DOHH2 (cell line): ENCODE measurements around the gene CDK5RAP2.

Experiments used
- CTCF ChIP-seq: fragments of 200-600 bp; sonication (generic); IDR thresholded peaks from one replicate; pipeline ENCODE4 v1.5.1; 2014; ENCODE audit warnings: antibody characterized with exemption, mild to moderate bottlenecking, low read depth, low read length; ENCODE audit not compliant: poor library complexity, severe bottlenecking
- EZH2phosphoT487 ChIP-seq: fragments of 200-600 bp; sonication (generic); IDR thresholded peaks from 2 replicates; pipeline ENCODE4 v1.6.1; 2017; ENCODE audit warnings: borderline replicate concordance, mild to moderate bottlenecking, antibody characterized with exemption, low read length, moderate library complexity, mixed read lengths

GRCh38 chr9:120528327-120528726 lies 51.6 kb downstream of the CDK5RAP2 start:
- TF ChIP-seq CTCF (no peak), EZH2phosphoT487 (no peak)
